GM21619 (cell line): Measurements from ENCODE around the gene RGSL1.

Source experiments
- ATAC-seq: cut with Tn5 transposase; IDR thresholded peaks from one replicate; pipeline ENCODE4 v1.9.1; 2021; ENCODE audit not compliant: unreplicated experiment

RGSL1 gene

DNA sequence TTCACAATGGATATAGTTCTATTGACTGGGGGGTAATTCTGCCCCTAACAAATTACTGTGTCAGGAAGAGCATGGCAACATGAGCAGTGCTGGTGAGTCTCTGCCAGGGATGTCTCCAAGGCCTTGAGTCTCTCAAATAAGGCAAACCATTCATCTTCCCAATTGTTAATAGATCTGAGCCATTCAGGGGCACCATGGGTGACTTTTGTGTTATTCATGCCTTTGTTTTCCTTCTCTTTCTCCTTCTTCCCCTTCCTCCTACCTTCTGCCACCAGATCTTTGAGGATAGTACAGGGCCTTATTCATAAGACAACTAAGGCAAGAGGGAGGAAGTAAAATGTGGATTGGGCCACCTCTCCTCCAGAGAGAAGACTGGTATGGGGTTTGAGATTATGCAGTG is at the start of gene RGSL1:
Gene RGSL1, plus strand, starts transcription at position 60 of the 400 bp plus-strand sequence. Its CDS starts 20 bp downstream, at position 80.
- ATAC-seq = no peak

DNA sequence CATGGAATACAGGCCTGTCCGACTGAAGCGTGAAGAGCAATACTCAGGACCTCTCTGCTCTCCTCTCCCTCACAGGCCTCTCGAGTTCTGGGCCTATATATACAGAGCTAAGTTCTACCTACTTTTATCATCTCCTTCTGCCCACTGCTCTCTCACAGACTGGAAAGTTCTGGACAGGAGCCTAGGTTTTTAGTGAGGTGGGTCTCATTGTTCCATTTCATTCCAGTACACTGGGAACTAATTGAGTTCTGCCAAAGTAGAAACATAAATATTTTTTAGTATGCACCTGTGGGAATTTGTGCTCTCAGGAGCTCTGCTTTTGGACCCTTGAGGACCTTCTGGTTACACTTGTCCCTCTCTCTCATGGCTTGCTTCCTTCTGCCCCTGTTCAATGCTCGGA is 49.4 kb upstream of the RGSL1 start, which contains the start of gene TEDDM1:
Gene TEDDM1, minus strand, starts transcription at position 101 of the 400 bp plus-strand sequence. CDS start 182 bp downstream, outside the sequence.
- ATAC-seq = no peak

- no peak for ATAC-seq
Observed at GRCh38 chr1:182404781-182405180, 45.2 kb upstream of the RGSL1 start.

DNA sequence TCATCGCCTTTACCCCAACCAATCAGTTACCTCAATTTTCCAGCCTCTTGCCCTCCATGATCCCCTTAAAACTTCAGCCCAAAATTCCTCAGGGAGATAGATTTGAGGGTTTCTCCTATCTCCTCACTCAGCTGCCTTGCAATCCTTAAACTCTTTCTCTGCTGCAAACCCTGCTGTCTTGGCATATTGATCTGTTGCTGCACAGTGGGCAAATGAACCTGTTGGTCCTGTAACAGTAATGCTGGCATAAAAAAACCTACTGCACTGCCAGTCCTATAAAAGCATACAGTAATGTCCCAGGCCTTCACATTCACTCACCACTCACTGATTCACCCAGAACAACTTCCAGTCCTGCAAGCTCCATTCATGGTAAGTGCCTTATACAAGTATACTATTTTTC is 44.4 kb upstream of the RGSL1 start:
- ATAC-seq = no peak

DNA sequence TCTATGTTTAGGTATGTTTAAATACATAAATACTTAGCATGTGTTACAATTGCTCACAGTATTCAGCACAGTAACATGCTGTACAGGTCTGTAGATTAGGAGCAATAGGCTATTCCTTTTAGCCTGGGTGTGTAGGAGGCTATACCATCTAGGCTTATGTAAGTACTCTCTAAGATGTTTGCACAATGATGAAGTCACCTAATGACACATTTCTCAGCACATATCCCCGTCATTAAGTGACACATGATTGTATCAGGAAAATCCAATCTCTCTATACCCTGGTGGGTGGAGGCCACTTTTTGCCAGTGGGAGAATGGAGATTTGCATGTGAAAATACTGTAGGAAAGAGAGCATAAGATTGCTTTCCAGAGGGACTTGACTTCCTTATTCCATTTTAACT is 43.9 kb upstream of the RGSL1 start:
- no peak for ATAC-seq

GRCh38 chr1:182407724-182408123 is 42.2 kb upstream of the RGSL1 start:
- no peak for ATAC-seq

GRCh38 chr1:182408435-182409075 is 41.4 kb upstream of the RGSL1 start:
- ATAC-seq = no peak

DNA sequence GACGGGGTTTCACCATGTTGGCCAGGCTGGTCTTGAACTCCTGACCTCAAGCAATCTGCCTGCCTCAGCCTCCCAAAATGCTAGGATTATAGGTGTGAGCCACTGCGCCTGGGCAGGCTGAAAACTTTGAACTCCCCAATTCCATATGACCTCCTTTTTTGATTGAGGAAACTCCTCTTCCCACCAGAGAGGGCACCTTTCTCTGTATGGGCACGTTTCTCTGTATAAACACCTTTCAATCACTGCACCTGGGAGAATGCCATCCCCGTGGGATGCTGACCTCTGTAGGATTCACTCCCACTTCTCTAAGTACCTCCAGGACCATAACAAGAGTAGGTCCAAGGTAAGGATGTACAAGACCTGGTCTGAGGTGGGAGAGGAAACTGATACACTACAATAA is 39.8 kb upstream of the RGSL1 start:
- no peak for ATAC-seq

DNA sequence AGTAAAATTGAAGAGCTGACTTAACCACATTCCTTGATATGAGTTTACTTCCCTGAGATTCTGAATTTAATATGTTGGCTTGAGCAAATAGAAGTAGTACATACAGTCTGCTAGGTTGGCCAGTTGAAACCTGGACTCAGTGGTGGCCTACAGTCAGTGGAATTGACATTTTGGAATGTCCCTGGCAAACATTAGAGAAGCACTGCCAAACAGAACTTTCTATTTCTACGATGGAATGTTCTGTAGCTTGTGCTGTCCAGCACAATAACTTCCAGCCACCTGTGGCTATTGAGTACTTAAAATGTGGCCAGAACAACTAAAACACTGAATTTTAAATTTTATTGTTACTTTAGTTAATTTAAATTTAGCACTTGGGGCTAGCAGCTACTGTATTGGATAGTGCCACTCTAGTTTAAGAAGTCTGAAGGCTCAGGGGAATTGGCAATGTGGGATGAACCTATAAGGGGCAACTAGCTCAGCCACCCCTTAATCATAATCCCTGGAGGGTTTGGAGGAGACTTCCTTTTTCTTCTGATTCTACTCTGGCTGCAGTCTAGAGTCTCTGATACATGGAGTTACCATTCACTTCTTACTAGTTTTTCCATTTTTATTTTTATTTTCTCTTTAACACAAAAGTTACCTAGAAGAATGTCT is 39.2 kb upstream of the RGSL1 start:
- ATAC-seq = no peak

- no peak for ATAC-seq
Observed at GRCh38 chr1:182413486-182413885, 36.5 kb upstream of the RGSL1 start.

DNA sequence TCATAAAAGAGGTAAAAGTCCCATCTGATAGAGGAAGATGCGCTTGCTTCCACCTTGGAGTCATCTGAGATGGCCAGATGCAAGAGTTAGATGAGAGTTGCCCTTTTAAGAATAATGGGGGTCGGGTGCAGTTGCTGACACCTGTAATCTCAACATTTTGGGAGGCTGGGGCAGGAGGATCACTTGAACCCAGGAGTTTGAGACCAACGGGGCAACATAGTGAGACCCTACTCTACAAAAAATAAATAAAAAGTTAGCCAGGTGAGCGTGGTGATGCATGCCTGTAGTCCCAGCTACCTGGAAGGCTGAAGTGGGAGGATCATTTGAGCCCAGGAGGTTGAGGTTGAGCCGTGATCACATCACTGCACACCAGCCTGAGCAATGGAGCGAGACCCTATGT is 36.0 kb upstream of the RGSL1 start:
- no peak for ATAC-seq

GRCh38 chr1:182415789-182416188 is 34.2 kb upstream of the RGSL1 start:
- no peak for ATAC-seq

GRCh38 chr1:182426442-182427430 is 23.2 kb upstream of the RGSL1 start:
- ATAC-seq = peak; percentile 72

DNA sequence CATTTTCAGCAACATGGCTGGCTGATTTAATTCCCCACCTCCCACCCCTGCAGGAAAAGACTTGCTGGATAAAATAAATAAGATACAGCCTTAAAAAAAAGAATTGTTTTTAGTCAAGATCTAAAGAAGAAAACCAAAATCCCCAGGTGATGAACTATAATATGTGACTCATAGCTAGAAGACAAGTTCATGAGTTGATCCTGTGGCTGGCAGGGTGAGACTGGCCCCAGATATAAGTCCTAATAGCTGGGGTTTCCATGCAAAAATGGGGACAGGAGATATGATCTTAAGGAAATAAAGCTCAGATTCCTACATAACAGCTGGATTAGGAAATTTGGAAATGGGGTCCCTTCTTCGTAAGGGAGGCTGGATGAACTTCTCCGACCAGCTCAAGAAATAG is 21.9 kb upstream of the RGSL1 start:
- ATAC-seq = peak; percentile 23

GRCh38 chr1:182430263-182431068 is 19.5 kb upstream of the RGSL1 start:
- no peak for ATAC-seq

DNA sequence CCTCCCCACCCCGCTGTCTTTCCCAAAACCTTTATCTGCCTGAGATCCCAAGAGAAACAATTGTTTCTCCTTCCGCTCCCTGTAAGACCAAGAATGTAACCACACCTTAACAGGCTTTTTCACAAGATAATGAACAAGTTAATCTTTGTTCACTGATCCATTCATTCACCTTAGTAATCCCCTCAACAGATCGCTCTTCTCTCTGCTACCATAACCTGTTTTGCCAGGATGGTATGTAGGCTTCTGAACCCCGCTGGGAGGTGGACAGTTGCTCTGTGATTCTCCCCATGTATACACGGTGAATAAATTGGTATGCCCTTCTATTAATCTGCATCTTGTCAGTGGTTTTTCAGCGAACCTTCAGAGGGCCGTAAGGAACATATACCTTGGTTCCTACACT is 18.7 kb upstream of the RGSL1 start:
- ATAC-seq = no peak

DNA sequence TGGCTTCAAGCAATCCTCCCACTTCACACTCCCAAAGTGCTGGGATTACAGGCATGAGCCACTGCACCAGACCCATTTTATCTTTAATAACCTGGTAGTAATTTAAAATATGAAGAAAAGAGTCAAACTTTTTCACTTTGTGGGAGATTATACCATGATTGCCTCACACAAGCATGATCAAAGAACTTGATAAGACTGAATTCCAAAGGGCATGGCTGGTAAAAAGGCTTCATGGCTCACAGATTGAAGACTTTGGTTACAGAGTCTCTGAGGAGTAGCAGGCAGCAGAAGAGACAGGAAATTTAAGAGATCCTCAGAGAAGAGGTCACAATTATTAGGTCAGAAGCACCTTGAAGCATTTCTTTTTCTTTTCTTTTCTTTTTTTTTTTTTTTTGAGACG is 16.4 kb upstream of the RGSL1 start:
- no peak for ATAC-seq

GRCh38 chr1:182438326-182438725 is 11.6 kb upstream of the RGSL1 start:
- ATAC-seq = no peak

GRCh38 chr1:182441719-182442118 is 8.2 kb upstream of the RGSL1 start:
- no peak for ATAC-seq

DNA sequence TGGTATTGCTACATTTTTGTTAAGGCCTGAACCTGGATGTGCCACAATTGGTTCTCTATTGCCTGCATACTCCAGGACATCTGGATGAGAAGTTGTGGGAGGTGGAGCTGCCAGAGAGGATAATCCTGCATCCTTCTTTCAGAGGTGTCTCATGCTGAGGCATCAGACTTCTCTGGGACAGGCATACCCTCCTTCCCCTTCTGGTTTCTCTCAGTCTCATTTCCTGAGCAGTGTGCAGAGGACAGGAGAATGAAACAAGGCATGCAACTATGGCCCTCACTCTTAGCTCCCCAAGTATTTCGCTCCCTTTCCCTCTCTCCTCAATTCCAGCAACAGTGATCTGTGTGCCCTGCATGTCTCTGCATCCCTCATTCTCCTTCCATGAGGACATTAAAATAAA is 7.6 kb upstream of the RGSL1 start:
- ATAC-seq = no peak

- no peak for ATAC-seq
Observed at GRCh38 chr1:182444497-182444896, 5.4 kb upstream of the RGSL1 start.
